DND-41 (cell line): ENCODE data around the gene PPME1.

Experiments used
- ATAC-seq: fragments of 200-7000 bp; cut with Tn5 transposase; 3 replicates; pipeline ENCODE4 v1.9.1; 2021; ENCODE audit warnings: low read depth; ENCODE audit not compliant: insufficient read depth
- DNase-seq: peaks from one replicate; pipeline ENCODE4 v3.0.0-alpha.2; 2020
- H2AFZ ChIP-seq: 2 replicates; pipeline ENCODE4 v1.6.0; 2012; ENCODE audit warnings: low read depth, low read length
- H3K27ac ChIP-seq: 2 replicates; pipeline ENCODE4 v1.5.1; 2012; ENCODE audit warnings: low read length, inconsistent platforms
- H3K27me3 ChIP-seq: fragments of 200-600 bp; sonication (generic); 2 replicates; pipeline ENCODE4 v1.6.0; 2012; ENCODE audit warnings: low read length, mild to moderate bottlenecking, inconsistent platforms; ENCODE audit not compliant: insufficient read depth, poor library complexity
- H3K36me3 ChIP-seq: 2 replicates; pipeline ENCODE4 v1.5.1; 2012; ENCODE audit warnings: low read length, inconsistent platforms; ENCODE audit not compliant: insufficient read depth
- H3K4me1 ChIP-seq: 2 replicates; pipeline ENCODE4 v1.5.1; 2012; ENCODE audit warnings: mild to moderate bottlenecking, low read length; ENCODE audit not compliant: insufficient read depth
- H3K4me2 ChIP-seq: 2 replicates; pipeline ENCODE4 v1.6.0; 2012; ENCODE audit warnings: mild to moderate bottlenecking, moderate library complexity, low read length, inconsistent platforms; ENCODE audit not compliant: insufficient read depth
- H3K4me3 ChIP-seq, 2 experiments: fragments of 200-600 bp in 1 of 2; shearing (Covaris generic) in 1 of 2; 2 replicates each; pipeline ENCODE4 v1.5.1; 2012 to 2016; ENCODE audit warnings: inconsistent platforms in 2 of 2, low read length in 2 of 2, mild to moderate bottlenecking in 2 of 2, low read depth in 1 of 2, moderate library complexity in 1 of 2
- H3K79me2 ChIP-seq: 2 replicates; pipeline ENCODE4 v1.6.0; 2012; ENCODE audit warnings: low read length, inconsistent platforms; ENCODE audit not compliant: insufficient read depth
- H3K9ac ChIP-seq: 2 replicates; pipeline ENCODE4 v1.6.0; 2012; ENCODE audit warnings: low read depth, mild to moderate bottlenecking, inconsistent platforms, low read length, moderate library complexity
- H3K9me3 ChIP-seq: 2 replicates; pipeline ENCODE4 v1.5.1; 2012; ENCODE audit warnings: low read length, moderate library complexity, mild to moderate bottlenecking, inconsistent platforms; ENCODE audit not compliant: insufficient read depth, severe bottlenecking
- H4K20me1 ChIP-seq: 2 replicates; pipeline ENCODE4 v1.6.0; 2012; ENCODE audit warnings: low read length; ENCODE audit not compliant: insufficient read depth
- EZH2 ChIP-seq: IDR thresholded peaks from 3 replicates; pipeline ENCODE4 v1.6.1; 2012; ENCODE audit warnings: borderline replicate concordance, low read depth, mild to moderate bottlenecking, moderate library complexity, low read length, inconsistent platforms; ENCODE audit not compliant: severe bottlenecking
- TF ChIP-seq, protein P1 (sequence below): IDR thresholded peaks from 2 replicates; pipeline ENCODE4 v1.5.1; 2012; ENCODE audit warnings: borderline replicate concordance, low read length, moderate library complexity, mild to moderate bottlenecking; ENCODE audit not compliant: poor library complexity, severe bottlenecking; ENCODE audit errors: extremely low read depth

The PPME1 gene

DNA sequence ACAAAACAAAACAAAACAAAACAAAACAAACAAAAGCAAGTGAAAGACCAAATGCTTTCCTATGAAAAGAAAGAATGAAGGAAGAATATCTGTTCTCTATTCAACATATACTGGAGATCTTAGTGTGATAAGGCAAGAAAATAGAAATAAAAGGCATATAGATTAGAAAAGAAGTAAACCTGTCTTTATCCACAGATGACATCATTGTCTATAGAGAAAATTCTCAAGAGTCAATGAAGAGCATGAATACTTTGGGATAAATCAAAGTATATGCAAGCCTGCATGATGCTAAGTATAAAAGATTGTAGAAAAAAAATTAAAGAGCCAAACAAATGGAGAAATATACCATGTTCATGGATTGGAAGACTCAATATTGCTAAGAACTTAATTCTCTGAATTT lies 17.9 kb upstream of the PPME1 start:
- no peak for DNase-seq
- Histone ChIP-seq H3K27ac (no peak overlapping the region), H3K4me1 (no peaks in the 10 kb centered on the region)

DNA sequence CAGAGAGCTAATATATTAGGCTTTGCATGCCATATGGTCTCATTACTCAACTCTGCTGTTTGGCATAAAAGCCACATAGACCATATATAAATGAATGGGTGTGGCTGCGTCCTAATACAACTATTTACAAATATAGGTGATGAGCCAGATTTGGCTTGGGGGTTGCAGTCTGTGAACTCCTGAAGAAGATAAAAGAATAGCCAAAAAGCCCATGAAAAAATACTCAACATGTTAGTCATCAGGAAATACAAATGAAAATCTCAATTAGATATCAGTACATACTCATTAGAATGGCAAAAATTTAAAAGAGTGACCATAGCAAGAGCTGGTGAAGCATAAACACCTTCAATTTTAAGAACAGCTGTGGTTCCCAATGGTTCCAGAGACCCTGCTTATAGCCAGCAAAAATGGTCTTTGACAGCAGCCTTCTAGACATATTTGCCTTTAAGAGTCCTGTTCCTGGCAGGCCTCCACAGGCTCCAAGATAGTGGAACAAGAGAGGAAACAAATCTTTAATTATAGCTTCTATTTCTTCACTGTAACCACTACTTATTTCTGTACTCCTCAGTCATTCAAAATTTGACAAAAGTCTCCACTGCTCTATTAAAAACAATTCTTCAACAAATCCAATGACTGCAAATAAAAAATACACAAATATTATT lies 16.3 kb upstream of the PPME1 start:
- peaks cover 29% of the 10 kb centered on the region for H3K36me3 ChIP-seq
- DNase-seq (no peak), ATAC-seq (no peak)
- no peak overlapping the region for H3K4me2 ChIP-seq
- no peak overlapping the region for H2AFZ ChIP-seq
- H3K9me3 ChIP-seq: no peaks in the 10 kb centered on the region
- H3K27me3 ChIP-seq: no peaks in the 10 kb centered on the region
- no peaks in the 10 kb centered on the region for H4K20me1 ChIP-seq
- H3K27ac ChIP-seq: no peak overlapping the region
- TF ChIP-seq, protein P1, sequence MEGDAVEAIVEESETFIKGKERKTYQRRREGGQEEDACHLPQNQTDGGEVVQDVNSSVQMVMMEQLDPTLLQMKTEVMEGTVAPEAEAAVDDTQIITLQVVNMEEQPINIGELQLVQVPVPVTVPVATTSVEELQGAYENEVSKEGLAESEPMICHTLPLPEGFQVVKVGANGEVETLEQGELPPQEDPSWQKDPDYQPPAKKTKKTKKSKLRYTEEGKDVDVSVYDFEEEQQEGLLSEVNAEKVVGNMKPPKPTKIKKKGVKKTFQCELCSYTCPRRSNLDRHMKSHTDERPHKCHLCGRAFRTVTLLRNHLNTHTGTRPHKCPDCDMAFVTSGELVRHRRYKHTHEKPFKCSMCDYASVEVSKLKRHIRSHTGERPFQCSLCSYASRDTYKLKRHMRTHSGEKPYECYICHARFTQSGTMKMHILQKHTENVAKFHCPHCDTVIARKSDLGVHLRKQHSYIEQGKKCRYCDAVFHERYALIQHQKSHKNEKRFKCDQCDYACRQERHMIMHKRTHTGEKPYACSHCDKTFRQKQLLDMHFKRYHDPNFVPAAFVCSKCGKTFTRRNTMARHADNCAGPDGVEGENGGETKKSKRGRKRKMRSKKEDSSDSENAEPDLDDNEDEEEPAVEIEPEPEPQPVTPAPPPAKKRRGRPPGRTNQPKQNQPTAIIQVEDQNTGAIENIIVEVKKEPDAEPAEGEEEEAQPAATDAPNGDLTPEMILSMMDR: no peak
- no peak for TF ChIP-seq EZH2
- H3K4me3 ChIP-seq: no peak overlapping the region
- peaks cover 28% of the 10 kb centered on the region; the same call in 1 of the 2 replicates for H3K79me2 ChIP-seq
- no peak overlapping the region for H3K9ac ChIP-seq
- no peaks in the 10 kb centered on the region for H3K4me1 ChIP-seq

More for the DNA sequence above, 17.9 kb upstream of the PPME1 start:
- Histone ChIP-seq H3K9me3 (no peaks in the 10 kb centered on the region), H3K27me3 (no peaks in the 10 kb centered on the region), H2AFZ (no peak overlapping the region), H3K36me3 (peaks cover 21% of the 10 kb centered on the region), H4K20me1 (no peaks in the 10 kb centered on the region), H3K79me2 (peaks cover 24% of the 10 kb centered on the region; the same call in 1 of the 2 replicates), H3K9ac (no peak overlapping the region), H3K4me3 (no peak overlapping the region), H3K4me2 (no peak overlapping the region)
- TF ChIP-seq, protein P1: no peak
- TF ChIP-seq EZH2: no peak
- no peak for ATAC-seq

DNA sequence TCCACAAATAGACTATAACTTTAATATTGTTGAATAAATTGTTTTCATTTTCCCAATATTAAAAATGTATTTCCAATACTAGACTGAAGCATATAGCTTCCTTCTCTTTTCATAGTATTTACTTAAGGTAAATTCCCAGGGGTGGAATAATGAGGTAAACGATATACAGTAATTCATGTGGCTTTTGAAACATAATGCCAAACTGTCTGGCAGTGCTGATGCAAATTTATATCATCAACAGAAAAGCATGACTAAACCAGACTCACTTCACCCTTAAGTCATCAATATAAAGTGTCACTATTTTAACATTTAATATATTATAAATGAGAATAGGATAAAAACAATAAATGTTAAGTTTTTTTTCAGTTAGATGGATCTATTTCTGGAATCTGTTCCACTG lies 13.9 kb upstream of the PPME1 start:
- H4K20me1 ChIP-seq: no peaks in the 10 kb centered on the region
- no peaks in the 10 kb centered on the region for H3K27me3 ChIP-seq
- no peaks in the 10 kb centered on the region for H3K9me3 ChIP-seq
- peaks cover 47% of the 10 kb centered on the region for H3K36me3 ChIP-seq
- no peak overlapping the region for H3K9ac ChIP-seq
- no peak overlapping the region for H3K4me2 ChIP-seq
- DNase-seq (no peak), ATAC-seq (no peak)
- H3K27ac ChIP-seq: no peak overlapping the region
- TF ChIP-seq, protein P1: no peak
- H3K4me1 ChIP-seq: no peaks in the 10 kb centered on the region
- H3K4me3 ChIP-seq: no peak overlapping the region
- peaks cover 34% of the 10 kb centered on the region for H3K79me2 ChIP-seq
- no peak overlapping the region for H2AFZ ChIP-seq

GRCh38 chr11:74159642-74160041 lies 11.4 kb upstream of the PPME1 start:
- DNase-seq: no peak
- no peak overlapping the region for H2AFZ ChIP-seq
- ATAC-seq: no peak
- H3K4me1 ChIP-seq: no peaks in the 10 kb centered on the region
- H3K27me3 ChIP-seq: no peaks in the 10 kb centered on the region
- no peak overlapping the region for H3K4me3 ChIP-seq
- H3K9me3 ChIP-seq: no peaks in the 10 kb centered on the region
- no peaks in the 10 kb centered on the region for H4K20me1 ChIP-seq
- H3K79me2 ChIP-seq: peaks cover 28% of the 10 kb centered on the region
- TF ChIP-seq EZH2: no peak
- TF ChIP-seq, protein P1: no peak
- no peak overlapping the region for H3K4me2 ChIP-seq
- peaks cover 61% of the 10 kb centered on the region for H3K36me3 ChIP-seq
- no peak overlapping the region for H3K9ac ChIP-seq
- no peak overlapping the region for H3K27ac ChIP-seq
